G401 (cell line): ENCODE measurements around the gene IQCE. TPM values are rescaled to one million over a fixed set of nuclear protein-coding genes. Genes with fewer than 3 reads are reported as not detected.
"Not testable (repeated sequence)": the region's sequence is repeated elsewhere in the genome, so short reads cannot be mapped to it uniquely, and the experiment has no call there.

Source experiments
- DNase-seq: peaks from one replicate; pipeline ENCODE4 v3.0.0-alpha.2; 2015; ENCODE audit warnings: low spot score
- in situ Hi-C: cut with HindIII; loops from 2 replicates; pipeline ENCODE4 v1.10.0; 2016; ENCODE audit warnings: low sequenced_read_pairs, mixed read lengths
- total RNA-seq: library from RNA; depleted of rRNA; stranded (reverse); fragments of >200 nt; shearing (Covaris generic); gene quantifications from 2 replicates; pipeline ENCODE4 v1.2.3, GENCODE V29; 2014

Gene IQCE
- total RNA-seq, 1 experiment from 2014 or later, result 21.6 TPM

- in situ Hi-C loops, result not testable (repeated sequence)
Observed at GRCh38 chr7:2589941-2590340, 31.2 kb downstream of the IQCE start.

GRCh38 chr7:2592375-2592865 is 33.6 kb downstream of the IQCE start:
- DNase-seq, result no peak

More at GRCh38 chr7:2589941-2590340, 31.2 kb downstream of the IQCE start:
- DNase-seq, result not testable (repeated sequence)

GRCh38 chr7:2593036-2593727 is 34.4 kb downstream of the IQCE start:
- in situ Hi-C loops, result no loop called here
- DNase-seq, result no peak

More at GRCh38 chr7:2592375-2592865, 33.6 kb downstream of the IQCE start:
- in situ Hi-C loops, result no loop called here

DNA sequence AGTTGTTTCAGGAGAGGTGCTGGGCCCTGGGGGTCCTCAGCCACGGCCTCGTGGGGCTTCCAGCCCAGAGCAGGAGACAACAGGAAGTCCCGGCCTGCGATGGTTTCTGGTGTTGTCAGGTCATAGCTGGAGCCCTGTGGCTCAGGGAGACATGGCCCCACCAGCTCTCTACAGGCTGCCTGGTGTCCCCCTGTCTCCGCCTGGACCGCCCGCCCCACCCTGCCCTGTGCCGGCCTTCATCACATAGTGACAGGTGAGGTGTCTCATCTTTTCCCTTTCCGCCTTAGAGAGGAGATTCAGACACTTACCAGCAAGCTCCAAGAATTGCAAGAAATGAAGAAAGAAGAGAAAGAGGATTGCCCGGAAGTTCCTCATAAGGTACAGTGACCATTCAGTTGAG is 35.8 kb downstream of the IQCE start:
- DNase-seq, result no peak
- in situ Hi-C loops, result no loop called here

- DNase-seq, result no peak
Observed at GRCh38 chr7:2595258-2595860, 36.6 kb downstream of the IQCE start.

GRCh38 chr7:2596464-2597272 is 37.9 kb downstream of the IQCE start:
- in situ Hi-C loops, result no loop called here
- no peak for DNase-seq

More at GRCh38 chr7:2595258-2595860, 36.6 kb downstream of the IQCE start:
- in situ Hi-C loops, result no loop called here

DNA sequence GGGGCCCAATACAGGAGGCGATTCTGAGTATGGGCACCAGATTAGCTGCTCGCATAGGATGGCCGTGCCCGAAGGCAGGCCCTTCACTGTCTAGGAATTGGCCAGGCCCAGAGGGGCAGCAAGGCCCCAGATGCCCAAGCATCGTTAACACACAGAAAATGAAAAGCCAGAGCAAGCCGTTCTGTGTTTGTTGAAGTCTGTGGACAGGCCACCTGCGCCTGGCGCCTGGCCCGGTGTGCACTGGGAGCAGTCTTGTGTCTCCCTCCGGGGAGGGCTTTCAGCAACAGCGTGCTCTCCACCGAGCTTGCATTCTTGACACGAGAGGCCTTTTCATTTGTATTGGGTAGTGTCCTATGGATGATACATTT is 38.5 kb downstream of the IQCE start:
- DNase-seq, result peak; percentile 69
- in situ Hi-C loops, result no loop called here

GRCh38 chr7:2598154-2598823 is 39.5 kb downstream of the IQCE start:
- no peak for DNase-seq
- in situ Hi-C loops, result no loop called here

DNA sequence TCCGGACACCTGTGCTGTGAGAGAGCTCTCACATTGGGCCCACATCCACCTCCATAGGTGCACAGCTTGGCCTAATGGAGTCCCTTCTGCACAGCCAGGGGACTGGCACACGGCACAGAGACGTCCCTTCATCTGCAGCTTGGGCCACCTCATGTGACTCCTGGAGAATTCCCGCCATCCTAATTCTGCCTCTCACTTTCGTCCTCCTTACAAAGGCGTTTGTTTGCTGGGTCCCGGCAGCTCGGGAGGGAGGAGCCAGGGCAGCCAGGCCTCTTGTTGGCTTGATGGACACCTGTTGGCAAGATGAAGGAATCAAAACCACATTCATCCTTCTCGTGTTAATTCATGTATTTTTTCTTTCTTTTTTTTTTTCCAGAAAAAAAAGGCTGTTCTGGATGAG is 42.3 kb downstream of the IQCE start:
- no peak for DNase-seq
- in situ Hi-C loops, result no loop called here

GRCh38 chr7:2601907-2602306 is 43.1 kb downstream of the IQCE start:
- in situ Hi-C loops, result no loop called here
- DNase-seq, result no peak

GRCh38 chr7:2602406-2603043 is 43.7 kb downstream of the IQCE start:
- DNase-seq, result no peak
- in situ Hi-C loops, result no loop called here

- DNase-seq, result no peak
- in situ Hi-C loops, result no loop called here
Observed at GRCh38 chr7:2603044-2603965, 44.5 kb downstream of the IQCE start.

DNA sequence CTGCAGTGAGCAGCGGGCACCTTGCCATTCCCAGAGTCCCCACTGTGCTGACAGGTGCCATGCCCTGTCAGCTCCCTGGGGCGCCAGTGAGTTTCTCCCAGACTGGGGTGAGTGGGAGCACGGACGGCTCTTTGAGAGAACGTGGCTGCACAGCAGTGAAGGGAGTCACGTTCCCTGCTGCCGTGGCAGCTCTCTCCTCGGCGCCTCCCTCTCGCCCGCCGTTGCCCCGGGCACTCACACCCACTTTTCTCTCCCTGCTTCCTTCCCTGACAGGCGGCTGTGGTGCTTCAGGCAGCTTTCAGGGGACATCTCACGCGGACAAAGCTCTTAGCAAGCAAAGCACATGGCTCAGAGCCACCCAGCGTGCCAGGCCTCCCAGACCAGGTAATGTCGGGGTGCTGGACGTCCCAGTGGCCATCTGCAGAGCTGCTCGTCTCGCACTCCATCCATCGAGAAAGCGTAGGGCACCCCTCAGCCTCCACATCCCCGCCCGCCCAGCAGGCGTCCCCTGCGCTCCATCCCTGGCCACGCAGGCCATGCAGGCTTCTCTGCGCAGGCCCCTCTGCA is 45.9 kb downstream of the IQCE start:
- in situ Hi-C loops, result no loop called here
- DNase-seq, result no peak

- DNase-seq, result no peak
- in situ Hi-C loops, result no loop called here
Observed at GRCh38 chr7:2605608-2606538, 47.1 kb downstream of the IQCE start.

DNA sequence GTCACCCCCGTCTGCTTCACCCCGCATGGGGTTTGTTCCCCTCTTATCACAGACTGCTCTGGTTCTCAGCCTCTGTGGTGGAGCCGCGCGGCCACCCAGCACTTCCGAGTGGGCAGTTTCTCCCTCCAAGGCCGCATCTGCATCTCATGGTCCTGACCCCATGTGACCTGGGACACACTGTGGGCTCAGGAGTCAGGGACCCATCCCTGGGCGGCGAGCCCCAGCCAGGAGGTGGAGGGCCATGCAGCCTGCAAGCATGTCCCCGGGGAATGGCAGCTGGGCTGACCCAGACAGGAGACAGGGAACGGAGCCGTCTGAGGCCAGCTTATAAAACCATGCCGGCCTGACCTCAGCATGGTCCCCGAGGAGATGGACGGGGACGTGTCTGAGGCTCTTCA is 47.8 kb downstream of the IQCE start:
- DNase-seq, result no peak
- in situ Hi-C loops, result no loop called here

DNA sequence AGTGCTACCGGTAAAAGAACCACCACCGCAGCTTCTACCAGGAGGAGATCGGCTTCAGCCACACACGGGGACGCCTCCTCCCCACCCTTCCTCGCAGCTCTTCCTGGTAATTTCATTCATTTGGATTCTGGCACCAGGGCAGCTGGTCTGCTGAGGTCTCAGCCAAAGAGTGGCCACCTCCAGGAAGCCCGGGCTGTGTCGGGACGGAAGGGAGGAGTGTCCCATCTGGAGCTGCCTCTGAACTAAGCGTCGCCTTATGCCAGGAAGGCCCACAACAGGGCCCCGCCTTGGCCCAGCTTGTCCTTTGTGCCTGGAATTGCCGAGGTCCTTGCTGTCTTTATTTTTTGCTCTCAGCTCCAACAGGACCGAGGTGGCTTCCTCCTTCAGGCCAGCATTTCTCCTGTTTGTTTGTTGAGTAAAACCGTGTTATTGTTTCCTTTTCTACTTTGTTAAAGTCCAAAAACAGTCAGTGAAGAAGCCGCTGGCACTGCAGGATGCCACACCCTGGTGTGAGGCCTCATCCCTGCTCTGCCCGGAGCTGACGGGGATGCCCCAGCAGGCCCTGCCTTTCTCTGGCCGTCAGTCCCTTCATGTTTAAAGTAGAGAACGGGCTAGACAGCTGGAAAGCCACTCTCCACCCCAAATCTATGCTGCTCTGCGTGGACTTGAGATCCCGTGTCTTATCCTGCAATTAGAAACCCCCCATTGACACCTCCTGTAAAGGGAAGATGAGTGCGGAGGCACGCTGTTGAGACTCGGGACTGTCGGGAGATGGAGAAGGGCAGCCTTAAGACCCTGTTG is 48.5 kb downstream of the IQCE start:
- in situ Hi-C loops, result no loop called here
- DNase-seq, result peak; percentile 85
